AG04449 (cell line): Measurements from ENCODE around the gene PCSK2.

Source experiments
- CTCF ChIA-PET: fragments of 350-600 bp; formaldehyde crosslinking; extraction: SDS; loops from one replicate; lab custom pipeline; 2021; ENCODE audit warnings: antibody characterized with exemption; lab: Yijun Ruan, JAX
- POLR2A ChIA-PET: fragments of 400-600, 350-600 bp; formaldehyde crosslinking; extraction: SDS; loops from one replicate; lab custom pipeline; 2020; ENCODE audit warnings: antibody characterized with exemption, inconsistent platforms; lab: Yijun Ruan, JAX
- DNase-seq: peaks from one replicate; pipeline ENCODE4 v3.0.0-alpha.2; 2010; ENCODE audit warnings: low read depth, low spot score
- H3K4me3 ChIP-seq: 2 replicates; pipeline ENCODE4 v1.5.1; 2011; ENCODE audit warnings: low read depth, mild to moderate bottlenecking, control low read depth, low read length
- TF ChIP-seq, protein P1 (sequence below): IDR thresholded peaks from one replicate; pipeline ENCODE4 v1.5.1; 2011; ENCODE audit warnings: mild to moderate bottlenecking, moderate library complexity, low read length, control low read depth, inconsistent platforms; ENCODE audit not compliant: insufficient read depth; ENCODE audit errors: missing control alignments

PCSK2 gene

DNA sequence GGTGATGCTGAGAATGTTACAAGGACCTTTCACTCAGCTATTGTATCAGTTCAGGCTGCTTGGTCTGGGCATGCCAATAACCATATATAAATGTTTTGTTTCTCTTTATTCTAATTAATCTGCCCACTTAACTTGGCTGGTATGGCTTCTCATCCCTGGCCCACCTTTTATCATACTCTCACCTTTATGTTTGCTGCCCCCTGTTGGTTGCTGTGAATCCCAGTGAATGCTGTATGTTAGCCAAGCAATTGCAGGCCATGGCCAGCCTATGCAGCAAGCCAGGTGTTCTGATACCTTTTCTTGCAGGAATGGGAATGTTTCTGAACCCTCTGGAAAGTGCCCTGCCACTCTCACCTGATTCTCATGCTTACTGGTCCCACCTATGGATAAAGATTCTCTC lies 54.6 kb downstream of the PCSK2 start:
- no peak overlapping the region for H3K4me3 ChIP-seq
- no peak for DNase-seq
- CTCF ChIA-PET: interaction anchor here (0.6 to 4.7 kb wide), 5 partner anchors 9 to 479 kb away, joined by 3 to 55 read pairs (median 3); no protein-coding TSS in a partner anchor
- POLR2A ChIA-PET: interaction anchor here (0.6 kb wide), 1 partner anchor 10 kb away, joined by 4 read pairs; no protein-coding TSS in a partner anchor
- TF ChIP-seq, protein P1, sequence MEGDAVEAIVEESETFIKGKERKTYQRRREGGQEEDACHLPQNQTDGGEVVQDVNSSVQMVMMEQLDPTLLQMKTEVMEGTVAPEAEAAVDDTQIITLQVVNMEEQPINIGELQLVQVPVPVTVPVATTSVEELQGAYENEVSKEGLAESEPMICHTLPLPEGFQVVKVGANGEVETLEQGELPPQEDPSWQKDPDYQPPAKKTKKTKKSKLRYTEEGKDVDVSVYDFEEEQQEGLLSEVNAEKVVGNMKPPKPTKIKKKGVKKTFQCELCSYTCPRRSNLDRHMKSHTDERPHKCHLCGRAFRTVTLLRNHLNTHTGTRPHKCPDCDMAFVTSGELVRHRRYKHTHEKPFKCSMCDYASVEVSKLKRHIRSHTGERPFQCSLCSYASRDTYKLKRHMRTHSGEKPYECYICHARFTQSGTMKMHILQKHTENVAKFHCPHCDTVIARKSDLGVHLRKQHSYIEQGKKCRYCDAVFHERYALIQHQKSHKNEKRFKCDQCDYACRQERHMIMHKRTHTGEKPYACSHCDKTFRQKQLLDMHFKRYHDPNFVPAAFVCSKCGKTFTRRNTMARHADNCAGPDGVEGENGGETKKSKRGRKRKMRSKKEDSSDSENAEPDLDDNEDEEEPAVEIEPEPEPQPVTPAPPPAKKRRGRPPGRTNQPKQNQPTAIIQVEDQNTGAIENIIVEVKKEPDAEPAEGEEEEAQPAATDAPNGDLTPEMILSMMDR: peak; percentile 47

DNA sequence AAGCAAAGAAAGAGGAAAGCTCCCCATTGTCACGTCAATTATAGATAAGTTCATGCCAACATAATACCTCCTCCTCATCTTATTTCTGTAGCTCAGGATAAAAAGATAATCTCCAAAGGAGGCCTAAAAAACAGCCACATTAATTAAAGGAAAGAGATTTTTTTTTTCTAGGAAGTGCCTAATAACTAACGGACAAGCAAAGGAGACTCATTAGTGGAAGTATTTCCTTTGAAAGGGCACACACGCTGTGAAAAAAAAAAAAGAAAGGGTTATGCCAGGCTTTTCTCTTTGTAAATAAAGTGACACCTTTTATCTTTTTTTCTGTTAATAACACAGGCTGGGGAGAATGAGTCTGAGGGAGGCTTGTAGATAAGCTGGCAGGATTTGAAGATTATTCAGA lies 55.7 kb downstream of the PCSK2 start:
- ChIA-PET POLR2A (no interaction called here), CTCF (interaction anchor here (0.6 to 4.7 kb wide), 7 partner anchors 11 to 675 kb away, joined by 3 to 55 read pairs (median 3); no protein-coding TSS in a partner anchor)
- no peak for DNase-seq
- TF ChIP-seq, protein P1: no peak
- H3K4me3 ChIP-seq: no peak overlapping the region

DNA sequence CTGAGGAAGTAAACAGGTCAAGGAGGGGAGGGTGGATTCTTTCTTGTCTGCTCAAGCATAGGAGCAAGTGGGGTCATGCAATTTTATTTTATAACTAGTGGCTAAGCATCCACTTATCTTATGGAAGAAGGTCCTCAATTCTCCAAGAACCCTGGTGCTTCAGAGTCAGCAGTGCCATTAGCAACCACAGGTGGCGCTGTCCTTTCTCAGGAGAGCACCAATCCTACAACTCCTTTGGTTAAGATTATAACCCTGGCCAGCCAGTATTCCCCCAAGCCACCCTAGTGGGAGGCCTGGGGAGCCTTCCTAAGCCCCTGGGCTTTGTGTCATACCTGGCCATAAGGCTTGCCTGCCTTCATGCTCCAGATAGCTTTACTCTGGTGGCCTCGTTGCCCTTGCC lies 60.7 kb downstream of the PCSK2 start:
- no peak overlapping the region for H3K4me3 ChIP-seq
- TF ChIP-seq, protein P1: no peak
- CTCF ChIA-PET: interaction anchor here (2.1 kb wide), 1 partner anchor 486 kb away, joined by 7 read pairs; no protein-coding TSS in a partner anchor
- no peak for DNase-seq
- POLR2A ChIA-PET: no interaction called here

DNA sequence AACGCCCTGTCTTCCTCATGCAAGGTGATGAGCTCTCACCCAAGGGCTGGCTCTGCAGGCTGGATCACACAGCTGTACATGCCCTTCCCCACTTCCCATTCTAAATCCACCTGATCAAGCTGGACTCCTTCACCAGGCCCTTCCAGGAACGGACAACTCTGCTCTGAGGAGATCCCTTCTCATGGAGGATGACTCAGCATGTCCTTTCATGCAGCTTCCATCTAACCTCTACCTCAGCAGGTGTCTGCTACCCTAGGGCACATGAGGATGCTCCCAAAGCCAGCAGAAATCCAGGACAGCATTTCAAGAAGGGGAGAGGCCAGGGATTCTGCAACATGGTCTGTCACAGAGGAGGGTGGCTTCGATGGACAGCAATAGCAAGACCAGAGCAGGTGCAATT lies 61.2 kb downstream of the PCSK2 start:
- POLR2A ChIA-PET: no interaction called here
- no peak for DNase-seq
- H3K4me3 ChIP-seq: no peak overlapping the region
- CTCF ChIA-PET: no interaction called here
- TF ChIP-seq, protein P1: no peak

DNA sequence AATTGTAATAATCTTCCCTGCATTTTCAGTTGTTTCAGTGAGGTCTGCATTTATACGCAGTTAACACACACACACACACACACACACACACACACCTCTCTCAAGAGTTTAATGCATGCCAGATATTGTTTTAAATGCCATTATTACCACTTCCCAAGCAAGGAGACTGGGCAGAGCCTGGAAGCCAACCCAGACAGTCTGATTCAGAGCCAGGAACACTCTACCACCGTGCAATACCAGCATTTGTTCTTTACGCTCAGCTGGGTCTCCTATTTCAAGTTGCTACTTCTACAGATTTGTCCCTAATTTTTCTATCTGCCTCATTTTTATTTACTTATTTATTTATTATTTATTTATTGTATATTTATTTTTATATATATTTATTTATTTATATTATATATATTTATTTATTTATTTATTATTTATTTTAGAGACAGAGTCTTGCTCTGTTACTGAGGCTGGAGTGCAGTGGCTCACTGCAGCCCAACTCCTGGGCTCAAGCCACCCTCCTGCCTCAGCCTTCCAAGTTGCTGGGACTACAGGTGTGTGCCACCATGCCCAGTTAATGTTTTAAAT lies 68.4 kb downstream of the PCSK2 start:
- ChIA-PET CTCF (no interaction called here), POLR2A (no interaction called here)
- no peak for DNase-seq
- no peak overlapping the region for H3K4me3 ChIP-seq
- TF ChIP-seq, protein P1: no peak

DNA sequence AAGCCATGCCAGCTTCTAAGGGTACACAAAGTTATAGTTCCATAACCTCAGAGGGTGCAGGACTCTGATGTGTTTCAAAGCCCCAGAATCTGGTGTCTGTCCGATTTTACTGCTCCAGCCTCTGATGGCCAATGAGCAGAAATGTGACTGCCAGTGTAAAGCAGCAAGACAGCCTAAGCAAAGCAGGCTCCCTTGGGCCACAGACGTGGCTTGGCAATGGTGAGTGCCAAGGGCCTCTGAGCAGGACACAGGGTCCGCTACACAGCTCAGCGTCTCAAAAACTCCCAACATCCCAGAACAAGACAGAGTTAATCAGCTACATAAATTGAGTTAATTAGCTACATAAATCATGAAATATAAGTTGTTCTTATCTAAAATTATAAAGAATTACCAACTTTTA lies 69.2 kb downstream of the PCSK2 start:
- no peak overlapping the region for H3K4me3 ChIP-seq
- CTCF ChIA-PET: no interaction called here
- POLR2A ChIA-PET: no interaction called here
- no peak for DNase-seq
- TF ChIP-seq, protein P1: no peak
